ENCODE measurements around the gene PRUNE2.

Gene PRUNE2

GRCh38 chr9:76637416-76637815 lies 268.5 kb downstream of the PRUNE2 start:
- H3K27ac ChIP-seq (ENCODE audit: insufficient read depth in 1 of 2, low read depth in 1 of 2, low read length in 2 of 2, poor library complexity in 1 of 2, severe bottlenecking in 2 of 2) = no peak overlapping the region
- no peak for DNase-seq
- H3K9me3 ChIP-seq (ENCODE audit: control extremely low read depth in 1 of 5, control insufficient read depth in 4 of 5, insufficient read depth in 2 of 5, low read depth in 1 of 5, low read length in 4 of 5) = no peaks in the 10 kb centered on the region
- WGBS (ENCODE audit: insufficient coverage) = no CpG with 5 or more reads among the region's 2 CpGs
- peaks cover 2 to 23% (median 12%) of the 10 kb centered on the region in 4 experiments for H3K4me1 ChIP-seq (ENCODE audit: control extremely low read depth in 1 of 4, control insufficient read depth in 4 of 4, insufficient read depth in 4 of 4, low read length in 3 of 4)
- no peaks in the 10 kb centered on the region for H3K36me3 ChIP-seq (ENCODE audit: control insufficient read depth in 4 of 4, insufficient read depth in 4 of 4, low read length in 3 of 4)
- POLR2A ChIA-PET = no interaction called here
- no peak overlapping the region for H3K4me3 ChIP-seq (ENCODE audit: control insufficient read depth in 1 of 7, extremely low read depth in 1 of 7, insufficient read depth in 4 of 7, low read depth in 2 of 7, low read length in 6 of 7)
- CTCF ChIA-PET = no interaction called here
- H3K27me3 ChIP-seq (replicated peaks in 2 of 5; ENCODE audit: control insufficient read depth in 4 of 5, insufficient read depth in 5 of 5, low read length in 4 of 5) = no peaks in the 10 kb centered on the region

DNA sequence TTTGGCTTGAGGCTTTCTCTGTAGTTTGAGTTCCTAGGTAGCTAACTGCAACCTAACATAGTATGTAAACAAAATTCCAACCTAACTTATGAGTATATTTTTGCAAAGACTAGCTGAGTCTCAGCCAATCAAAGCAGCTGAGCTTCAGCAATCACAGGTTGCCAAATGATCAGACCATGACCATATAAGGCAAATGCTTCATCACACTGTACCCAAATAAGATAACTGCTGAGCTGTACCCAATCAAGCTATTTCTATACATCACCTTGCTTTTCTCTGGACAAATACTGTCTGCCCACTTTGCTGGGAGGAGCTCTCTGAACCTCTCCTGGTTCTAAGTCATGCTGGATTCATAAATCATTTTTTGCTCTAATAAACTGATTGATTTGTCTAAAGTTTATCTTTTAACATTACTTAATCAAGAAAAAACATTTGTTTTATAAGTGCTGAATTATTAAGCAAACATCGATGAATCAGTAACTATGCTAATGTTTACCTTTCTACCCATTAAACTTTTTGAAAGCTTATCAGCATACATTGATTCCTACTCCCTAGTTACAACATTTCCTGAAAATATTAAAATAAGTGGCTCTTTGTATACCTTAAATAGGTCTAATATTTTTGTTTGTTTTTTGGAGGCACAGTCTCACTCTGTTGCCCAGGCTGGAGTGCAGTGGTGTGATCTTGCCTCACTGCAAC lies 271.4 kb downstream of the PRUNE2 start:
- Histone ChIP-seq H3K36me3 (ENCODE audit: control insufficient read depth in 4 of 4, insufficient read depth in 4 of 4, low read length in 3 of 4) (no peaks in the 10 kb centered on the region), H3K27me3 (replicated peaks in 2 of 5; ENCODE audit: control insufficient read depth in 4 of 5, insufficient read depth in 5 of 5, low read length in 4 of 5) (no peaks in the 10 kb centered on the region), H3K4me3 (ENCODE audit: control insufficient read depth in 1 of 7, extremely low read depth in 1 of 7, insufficient read depth in 4 of 7, low read depth in 2 of 7, low read length in 6 of 7) (no peak overlapping the region), H3K4me1 (ENCODE audit: control extremely low read depth in 1 of 4, control insufficient read depth in 4 of 4, insufficient read depth in 4 of 4, low read length in 3 of 4) (peaks cover 0 to 44% (median 22%) of the 10 kb centered on the region in 4 experiments), H3K9me3 (ENCODE audit: control extremely low read depth in 1 of 5, control insufficient read depth in 4 of 5, insufficient read depth in 2 of 5, low read depth in 1 of 5, low read length in 4 of 5) (no peaks in the 10 kb centered on the region), H3K27ac (ENCODE audit: insufficient read depth in 1 of 2, low read depth in 1 of 2, low read length in 2 of 2, poor library complexity in 1 of 2, severe bottlenecking in 2 of 2) (no peak overlapping the region)
- no peak for DNase-seq
- WGBS (ENCODE audit: insufficient coverage) = no CpG with 5 or more reads among the region's 1 CpG
- ChIA-PET CTCF (interaction anchor here (0.6 to 8.6 kb wide), 7 partner anchors 8 to 607 kb away, joined by 3 to 65 read pairs (median 4); no protein-coding TSS in a partner anchor), POLR2A (no interaction called here)

DNA sequence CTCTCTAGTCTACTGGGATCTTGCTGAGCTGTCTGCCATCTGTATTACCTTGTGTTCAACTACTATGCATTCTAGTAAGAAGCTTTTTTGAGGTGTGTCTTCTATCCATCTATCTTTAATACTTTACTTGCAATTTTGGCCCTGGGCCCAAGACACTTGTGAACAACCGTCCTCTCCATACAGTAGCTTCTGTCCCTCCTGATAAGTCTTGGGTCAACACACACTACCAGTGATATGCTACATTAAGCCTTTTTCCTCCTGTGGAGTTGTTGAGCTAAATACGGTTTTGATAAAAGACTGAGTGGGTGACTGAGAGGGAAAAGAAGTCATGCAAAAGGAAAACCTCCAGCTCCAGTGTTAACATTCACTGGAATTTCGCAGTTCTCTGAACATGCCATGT lies 275.0 kb downstream of the PRUNE2 start:
- peaks cover 4 to 58% (median 32%) of the 10 kb centered on the region in 4 experiments for H3K4me1 ChIP-seq (ENCODE audit: control extremely low read depth in 1 of 4, control insufficient read depth in 4 of 4, insufficient read depth in 4 of 4, low read length in 3 of 4)
- CTCF ChIA-PET = interaction anchor here (0.9 to 8.6 kb wide), 10 partner anchors 12 to 185 kb away, joined by 3 to 65 read pairs (median 4); no protein-coding TSS in a partner anchor

DNA sequence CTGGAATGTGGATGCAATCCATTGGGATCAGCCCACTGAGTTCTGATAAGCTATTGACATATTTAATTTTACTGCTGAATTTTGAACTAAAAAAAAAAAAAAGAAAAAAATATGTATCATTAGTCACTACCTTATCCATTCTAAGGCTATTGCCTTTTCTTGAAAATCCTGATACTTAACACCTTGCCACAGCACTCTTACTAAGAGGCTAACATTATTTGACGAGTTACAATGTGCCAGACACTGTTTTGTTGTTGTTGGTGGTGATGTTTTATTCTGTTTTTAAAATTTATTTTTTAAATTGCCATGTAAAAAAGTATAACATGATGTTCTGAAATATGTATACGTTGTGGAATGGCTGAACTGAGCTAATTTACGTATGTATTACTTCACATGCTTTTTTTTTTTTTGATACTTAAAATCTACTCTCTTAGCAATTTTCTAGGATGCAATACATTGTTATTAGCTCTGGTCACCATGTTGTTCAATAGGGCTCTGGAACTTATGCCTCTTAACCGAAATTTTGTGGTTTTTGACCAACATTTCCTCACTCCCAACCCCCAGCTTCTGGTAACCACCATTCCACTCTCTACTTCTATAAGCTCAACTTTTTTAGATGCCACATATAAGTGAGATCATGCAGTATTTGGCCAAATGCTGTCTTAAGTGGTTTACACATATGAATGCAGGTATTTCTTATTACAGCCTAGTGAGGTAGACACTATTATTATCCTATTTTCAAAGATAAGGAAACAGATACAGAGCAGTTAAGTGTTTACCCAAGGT lies 276.5 kb downstream of the PRUNE2 start:
- no peaks in the 10 kb centered on the region for H3K36me3 ChIP-seq (ENCODE audit: control insufficient read depth in 4 of 4, insufficient read depth in 4 of 4, low read length in 3 of 4)
- peak overlapping the region; percentile 55 to 67 for H3K27ac ChIP-seq (ENCODE audit: insufficient read depth in 1 of 2, low read depth in 1 of 2, low read length in 2 of 2, poor library complexity in 1 of 2, severe bottlenecking in 2 of 2)
- POLR2A ChIA-PET = no interaction called here
- peak; percentile 69 to 92 (median 90) for DNase-seq
- CTCF ChIA-PET = interaction anchor here (0.8 to 8.6 kb wide), 4 partner anchors 10 to 38 kb away, joined by 3 to 65 read pairs (median 4); no protein-coding TSS in a partner anchor
- H3K27me3 ChIP-seq (replicated peaks in 2 of 5; ENCODE audit: control insufficient read depth in 4 of 5, insufficient read depth in 5 of 5, low read length in 4 of 5) = no peaks in the 10 kb centered on the region
- peaks cover 4 to 63% (median 31%) of the 10 kb centered on the region in 4 experiments for H3K4me1 ChIP-seq (ENCODE audit: control extremely low read depth in 1 of 4, control insufficient read depth in 4 of 4, insufficient read depth in 4 of 4, low read length in 3 of 4)
- 0% methylated on average over 1 of the region's 4 CpGs for WGBS (ENCODE audit: insufficient coverage)
- no peaks in the 10 kb centered on the region for H3K9me3 ChIP-seq (ENCODE audit: control extremely low read depth in 1 of 5, control insufficient read depth in 4 of 5, insufficient read depth in 2 of 5, low read depth in 1 of 5, low read length in 4 of 5)
- peak overlapping the region in 2 of 7 experiments; percentile 16 to 26 for H3K4me3 ChIP-seq (ENCODE audit: control insufficient read depth in 1 of 7, extremely low read depth in 1 of 7, insufficient read depth in 4 of 7, low read depth in 2 of 7, low read length in 6 of 7)

More for the DNA sequence above, 275.0 kb downstream of the PRUNE2 start:
- WGBS (ENCODE audit: insufficient coverage) = 100% methylated on average over 1 of the region's 3 CpGs
- H3K4me3 ChIP-seq (ENCODE audit: control insufficient read depth in 1 of 7, extremely low read depth in 1 of 7, insufficient read depth in 4 of 7, low read depth in 2 of 7, low read length in 6 of 7) = no peak overlapping the region
- H3K9me3 ChIP-seq (ENCODE audit: control extremely low read depth in 1 of 5, control insufficient read depth in 4 of 5, insufficient read depth in 2 of 5, low read depth in 1 of 5, low read length in 4 of 5) = no peaks in the 10 kb centered on the region
- H3K27ac ChIP-seq (ENCODE audit: insufficient read depth in 1 of 2, low read depth in 1 of 2, low read length in 2 of 2, poor library complexity in 1 of 2, severe bottlenecking in 2 of 2) = no peak overlapping the region
- H3K27me3 ChIP-seq (replicated peaks in 2 of 5; ENCODE audit: control insufficient read depth in 4 of 5, insufficient read depth in 5 of 5, low read length in 4 of 5) = no peaks in the 10 kb centered on the region
- peak in 1 of 3 donors; percentile 64 for DNase-seq
- H3K36me3 ChIP-seq (ENCODE audit: control insufficient read depth in 4 of 4, insufficient read depth in 4 of 4, low read length in 3 of 4) = no peaks in the 10 kb centered on the region
- POLR2A ChIA-PET = interaction anchor here (0.6 kb wide), 1 partner anchor 20 kb away, joined by 3 read pairs; no protein-coding TSS in a partner anchor

- CTCF ChIA-PET = interaction anchor here (0.7 to 8.6 kb wide), 5 partner anchors 10 to 50 kb away, joined by 3 to 65 read pairs (median 4); no protein-coding TSS in a partner anchor
- Histone ChIP-seq H3K36me3 (ENCODE audit: control insufficient read depth in 4 of 4, insufficient read depth in 4 of 4, low read length in 3 of 4) (no peaks in the 10 kb centered on the region), H3K27ac (ENCODE audit: insufficient read depth in 1 of 2, low read depth in 1 of 2, low read length in 2 of 2, poor library complexity in 1 of 2, severe bottlenecking in 2 of 2) (no peak overlapping the region), H3K9me3 (ENCODE audit: control extremely low read depth in 1 of 5, control insufficient read depth in 4 of 5, insufficient read depth in 2 of 5, low read depth in 1 of 5, low read length in 4 of 5) (no peaks in the 10 kb centered on the region), H3K4me1 (ENCODE audit: control extremely low read depth in 1 of 4, control insufficient read depth in 4 of 4, insufficient read depth in 4 of 4, low read length in 3 of 4) (peaks cover 4 to 55% (median 29%) of the 10 kb centered on the region in 4 experiments), H3K4me3 (ENCODE audit: control insufficient read depth in 1 of 7, extremely low read depth in 1 of 7, insufficient read depth in 4 of 7, low read depth in 2 of 7, low read length in 6 of 7) (no peak overlapping the region), H3K27me3 (replicated peaks in 2 of 5; ENCODE audit: control insufficient read depth in 4 of 5, insufficient read depth in 5 of 5, low read length in 4 of 5) (no peaks in the 10 kb centered on the region)
- POLR2A ChIA-PET = interaction anchor here (0.6 kb wide), 1 partner anchor 671 kb away, joined by 4 read pairs; no protein-coding TSS in a partner anchor
- no peak for DNase-seq
- 90% methylated on average over 2 of the region's 5 CpGs for WGBS (ENCODE audit: insufficient coverage)
These were observed 277.8 kb downstream of the PRUNE2 start for GRCh38 chr9:76628155-76628554.

DNA sequence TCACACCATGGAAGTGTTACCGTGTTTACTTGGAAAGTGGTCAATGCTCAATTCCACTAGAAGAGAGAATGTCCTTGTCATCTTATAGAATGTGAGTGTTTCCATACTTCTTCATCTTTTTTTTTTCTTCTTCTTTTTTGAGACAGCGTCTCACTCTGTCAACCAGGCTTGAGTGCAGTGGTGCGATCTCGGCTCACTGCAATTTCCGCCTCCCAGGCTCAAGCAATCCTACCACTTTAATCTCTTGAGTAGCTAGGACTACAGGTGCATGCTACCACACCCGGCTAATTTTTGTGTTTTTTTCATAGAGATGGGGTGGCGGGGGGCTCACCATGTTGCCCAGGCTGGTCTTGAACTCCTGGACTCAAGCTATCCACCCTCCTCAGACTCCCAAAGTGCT lies 278.9 kb downstream of the PRUNE2 start:
- H3K36me3 ChIP-seq (ENCODE audit: control insufficient read depth in 4 of 4, insufficient read depth in 4 of 4, low read length in 3 of 4) = no peaks in the 10 kb centered on the region
- no peaks in the 10 kb centered on the region for H3K9me3 ChIP-seq (ENCODE audit: control extremely low read depth in 1 of 5, control insufficient read depth in 4 of 5, insufficient read depth in 2 of 5, low read depth in 1 of 5, low read length in 4 of 5)
- DNase-seq = no peak
- H3K27ac ChIP-seq (ENCODE audit: insufficient read depth in 1 of 2, low read depth in 1 of 2, low read length in 2 of 2, poor library complexity in 1 of 2, severe bottlenecking in 2 of 2) = no peak overlapping the region
- ChIA-PET CTCF (interaction anchor here (1.6 kb wide), 1 partner anchor 14 kb away, joined by 4 read pairs; no protein-coding TSS in a partner anchor), POLR2A (no interaction called here)
- no peaks in the 10 kb centered on the region for H3K27me3 ChIP-seq (replicated peaks in 2 of 5; ENCODE audit: control insufficient read depth in 4 of 5, insufficient read depth in 5 of 5, low read length in 4 of 5)
- 98% methylated on average over 4 of the region's 7 CpGs for WGBS (ENCODE audit: insufficient coverage)
- H3K4me3 ChIP-seq (ENCODE audit: control insufficient read depth in 1 of 7, extremely low read depth in 1 of 7, insufficient read depth in 4 of 7, low read depth in 2 of 7, low read length in 6 of 7) = no peak overlapping the region
- H3K4me1 ChIP-seq (ENCODE audit: control extremely low read depth in 1 of 4, control insufficient read depth in 4 of 4, insufficient read depth in 4 of 4, low read length in 3 of 4) = peaks cover 4 to 51% (median 28%) of the 10 kb centered on the region in 4 experiments

Data from common myeloid progenitor, CD34-positive (primary cell).